Hypothalamus (tissue), 51 donors: ENCODE data around the gene TNFRSF19.

ENCODE experiments used
- DNase-seq, 51 donors: peaks; one replicate each; lab custom pipeline; 2025; lab: John Stamatoyannopoulos, UW

TNFRSF19 gene

DNA sequence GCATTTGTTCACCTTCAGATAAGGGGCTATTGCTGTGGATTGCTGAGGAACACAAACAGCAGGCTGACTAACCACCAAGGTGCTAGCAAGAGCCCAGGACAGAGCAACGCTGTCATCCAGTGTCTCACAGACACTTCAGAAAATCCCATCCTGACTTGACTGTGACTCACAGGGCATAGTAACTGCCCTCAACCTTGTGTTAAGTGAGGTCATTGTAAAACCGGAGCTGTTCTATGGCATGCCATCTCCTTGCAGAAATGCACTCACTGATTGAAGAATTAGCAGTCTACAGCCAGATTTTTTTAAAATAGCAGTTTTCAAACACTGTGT is 51.1 kb downstream of the TNFRSF19 start:
- peak in 1 of 51 donors; percentile 16 for DNase-seq

DNA sequence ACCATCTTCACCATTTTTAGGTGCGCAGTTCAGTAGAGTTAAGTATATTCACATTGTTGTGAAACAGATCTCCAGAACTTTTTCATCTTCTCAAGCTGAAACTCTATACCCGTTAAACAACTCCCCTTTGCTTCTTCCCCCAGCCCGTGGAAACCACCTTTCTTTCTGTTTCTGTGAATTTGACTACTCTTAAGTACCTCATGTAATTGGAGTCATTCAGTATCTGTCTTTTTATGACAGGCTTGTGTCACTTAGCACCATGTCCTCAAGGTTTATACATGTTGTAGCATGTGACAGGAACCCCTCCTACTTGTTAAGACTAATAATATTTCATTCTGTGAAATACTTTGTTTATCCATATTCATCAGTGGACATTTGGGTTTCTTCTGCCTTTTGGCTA is 52.8 kb downstream of the TNFRSF19 start:
- DNase-seq = no peak

DNA sequence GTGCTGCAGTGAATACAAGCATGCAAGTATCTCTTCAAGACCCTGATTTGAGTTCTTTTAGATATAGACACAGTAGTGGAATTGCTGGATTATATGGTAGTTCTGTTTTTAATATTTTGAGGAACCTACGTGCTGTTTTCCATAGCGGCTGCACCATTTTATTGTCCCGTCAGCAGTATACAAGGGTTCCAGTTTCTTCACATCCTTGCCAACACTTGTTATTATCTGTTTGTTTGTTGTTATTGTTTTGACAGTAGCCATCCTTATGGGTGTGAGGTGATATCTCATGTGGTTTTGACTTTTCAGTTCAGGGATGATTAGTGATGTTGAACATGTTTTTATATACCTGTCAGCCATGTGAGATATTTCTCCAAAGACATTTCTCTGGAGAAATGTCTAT is 53.2 kb downstream of the TNFRSF19 start:
- DNase-seq = no peak

DNA sequence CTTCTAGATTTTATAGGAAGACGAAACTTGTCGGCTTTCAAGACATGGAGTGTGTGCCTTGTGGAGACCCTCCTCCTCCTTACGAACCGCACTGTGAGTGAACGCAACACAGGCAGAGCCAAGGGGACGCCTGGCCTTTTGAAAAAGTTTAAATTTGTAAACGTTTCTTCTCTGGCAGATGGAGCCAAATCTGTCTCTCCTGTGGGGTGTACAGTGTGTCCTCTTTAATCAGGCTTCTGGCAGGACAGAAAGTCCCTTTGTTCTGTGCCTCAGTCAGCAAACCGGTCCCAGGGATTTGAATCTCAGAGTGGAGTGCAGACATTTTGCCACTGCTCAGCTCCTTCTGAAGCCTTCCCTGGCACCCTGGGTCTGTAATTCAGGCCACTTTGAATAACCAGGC is 56.5 kb downstream of the TNFRSF19 start:
- peak in 5 of 51 donors; percentile 9 to 31 (median 17) for DNase-seq

DNA sequence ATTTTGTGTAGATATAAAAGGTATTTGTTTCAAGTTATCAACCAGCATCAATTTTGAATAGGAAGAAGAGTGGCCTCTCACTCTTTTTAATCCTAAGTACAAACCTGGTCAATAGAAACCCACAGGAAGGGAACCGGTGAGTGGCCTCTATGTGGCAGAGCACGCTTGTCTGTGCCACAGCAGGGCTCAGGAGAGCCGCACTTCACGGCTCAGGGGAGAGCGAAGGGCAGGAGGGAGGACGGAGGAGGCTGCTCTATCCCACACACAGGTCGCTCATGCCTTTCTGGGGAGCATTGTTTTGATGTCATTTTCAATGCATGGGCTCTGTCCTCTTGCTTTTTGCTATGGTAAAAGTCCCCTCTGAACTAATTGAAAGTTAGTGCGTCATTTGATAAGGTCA is 57.2 kb downstream of the TNFRSF19 start:
- DNase-seq = no peak

DNA sequence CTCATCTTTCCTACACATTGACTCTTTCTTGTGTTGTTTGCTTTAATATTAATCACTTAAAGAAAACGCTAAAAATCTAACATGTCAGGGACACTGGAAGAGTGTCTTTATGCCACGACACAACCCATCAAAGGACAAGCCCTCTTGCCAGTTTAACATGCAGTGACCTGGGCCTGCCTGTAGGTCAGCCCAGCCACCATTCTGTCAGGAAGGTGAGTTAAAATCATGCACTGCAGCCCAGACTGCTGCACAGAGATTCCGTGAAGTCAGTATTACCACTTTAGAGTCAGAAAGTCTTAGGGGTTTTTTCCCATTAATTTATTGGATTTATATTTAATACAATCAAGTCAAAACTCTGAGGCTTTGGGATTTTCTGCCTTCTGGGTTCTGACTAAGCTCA is 58.0 kb downstream of the TNFRSF19 start:
- DNase-seq = no peak

DNA sequence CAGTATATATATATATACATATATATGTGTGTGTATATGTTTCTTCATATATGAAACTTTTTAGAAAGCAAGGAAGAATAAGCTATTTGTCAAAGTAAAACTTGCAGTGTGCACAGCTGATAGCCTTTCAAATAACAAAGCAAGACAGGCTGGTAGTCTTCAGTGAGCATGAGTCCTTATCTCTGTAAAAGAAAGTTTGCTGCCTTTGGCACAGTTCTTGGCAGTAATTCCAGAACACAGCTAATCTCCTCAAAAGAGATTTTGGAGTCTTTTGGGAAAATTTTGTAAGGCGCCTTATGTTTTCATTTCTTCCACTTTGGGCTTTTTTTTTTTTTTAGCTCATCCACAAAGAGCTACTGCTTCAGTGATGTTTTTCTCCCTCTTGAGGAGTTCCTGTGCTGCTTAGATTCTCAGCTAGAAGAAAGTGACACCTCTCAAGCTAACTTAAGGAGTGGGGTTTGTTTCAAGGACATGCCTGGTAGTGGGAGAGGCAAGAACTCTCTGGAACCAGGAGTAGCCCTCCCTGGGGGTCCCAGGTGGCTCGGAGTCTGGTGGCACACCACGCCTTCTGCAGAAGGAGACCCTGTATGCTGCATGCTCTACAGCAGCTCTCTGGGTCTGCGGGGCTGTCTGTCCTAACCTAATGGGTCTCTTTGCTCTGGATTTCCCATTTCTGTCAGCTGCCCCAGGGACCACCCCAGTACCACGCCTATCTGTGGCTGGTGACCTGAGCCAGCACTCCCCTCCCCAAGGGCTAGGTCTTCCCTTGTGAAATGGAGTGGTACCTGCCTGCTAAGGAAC is 58.8 kb downstream of the TNFRSF19 start:
- DNase-seq = no peak

DNA sequence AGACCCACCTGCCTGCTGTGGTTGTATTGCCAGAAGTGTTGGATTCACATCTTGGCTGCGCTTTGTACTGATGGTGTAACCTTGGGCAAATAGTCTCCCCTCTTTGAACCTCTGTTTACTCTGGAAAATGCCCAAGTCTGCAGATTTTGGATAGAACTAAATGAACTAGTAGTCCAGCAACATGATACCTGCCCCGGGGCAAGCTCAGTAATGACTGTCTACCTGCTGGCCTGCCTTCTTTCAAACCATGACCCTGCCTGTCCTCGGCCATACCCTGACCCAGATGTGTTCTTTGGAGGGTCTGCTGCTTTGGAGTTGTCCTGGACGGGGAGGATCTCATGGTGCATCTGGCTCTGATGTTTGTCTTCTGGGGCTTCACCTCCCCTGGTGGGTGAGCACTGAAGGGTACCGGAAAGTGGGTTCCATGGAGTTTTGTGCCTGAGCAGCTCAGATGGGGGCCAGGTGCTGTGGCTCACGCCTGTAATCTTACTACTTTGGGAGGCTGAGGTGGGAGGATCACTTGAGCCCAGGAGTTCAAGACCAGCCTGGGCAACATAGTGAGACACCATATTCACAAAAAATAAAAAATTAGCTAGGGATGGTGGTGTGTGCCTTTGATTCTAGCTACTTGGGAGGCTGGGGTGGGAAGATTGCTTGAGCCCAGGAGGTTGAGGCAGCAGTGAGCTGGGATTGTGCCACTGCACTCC is 59.5 kb downstream of the TNFRSF19 start:
- no peak for DNase-seq

DNA sequence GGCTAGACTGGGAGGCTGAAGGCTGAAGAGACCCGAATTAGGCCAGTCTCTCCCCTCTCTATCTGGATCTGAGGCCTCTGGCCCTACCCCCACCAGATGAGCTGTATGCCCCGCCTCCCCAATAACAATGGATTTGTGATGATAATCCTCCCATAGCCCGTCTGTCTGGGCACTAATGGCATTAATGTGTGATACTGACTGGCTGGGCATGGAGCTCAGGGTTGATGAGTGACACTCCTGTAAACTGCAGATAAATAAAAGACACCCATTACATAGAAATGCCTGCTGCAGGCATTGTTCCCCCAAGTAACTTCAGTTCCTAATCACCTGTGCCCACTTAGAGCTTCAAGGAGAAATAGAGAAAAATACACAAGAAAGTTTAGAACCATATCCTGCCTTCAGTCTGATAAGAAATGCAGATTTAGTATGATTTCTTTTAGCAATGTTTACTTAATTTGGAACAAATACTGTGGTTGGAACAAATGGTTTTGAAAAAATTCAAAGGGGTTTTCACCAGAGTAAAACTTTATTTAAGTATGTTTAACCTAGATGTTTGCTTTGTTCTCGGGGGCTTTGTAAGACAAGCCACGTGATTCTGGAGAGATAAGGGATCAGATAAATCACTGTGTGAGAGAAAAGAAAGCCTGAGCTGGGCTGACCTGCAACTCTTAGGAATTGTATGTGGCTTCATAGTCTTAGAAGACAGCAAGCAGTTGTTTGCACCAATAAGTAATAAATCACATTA is 60.3 kb downstream of the TNFRSF19 start:
- no peak for DNase-seq

DNA sequence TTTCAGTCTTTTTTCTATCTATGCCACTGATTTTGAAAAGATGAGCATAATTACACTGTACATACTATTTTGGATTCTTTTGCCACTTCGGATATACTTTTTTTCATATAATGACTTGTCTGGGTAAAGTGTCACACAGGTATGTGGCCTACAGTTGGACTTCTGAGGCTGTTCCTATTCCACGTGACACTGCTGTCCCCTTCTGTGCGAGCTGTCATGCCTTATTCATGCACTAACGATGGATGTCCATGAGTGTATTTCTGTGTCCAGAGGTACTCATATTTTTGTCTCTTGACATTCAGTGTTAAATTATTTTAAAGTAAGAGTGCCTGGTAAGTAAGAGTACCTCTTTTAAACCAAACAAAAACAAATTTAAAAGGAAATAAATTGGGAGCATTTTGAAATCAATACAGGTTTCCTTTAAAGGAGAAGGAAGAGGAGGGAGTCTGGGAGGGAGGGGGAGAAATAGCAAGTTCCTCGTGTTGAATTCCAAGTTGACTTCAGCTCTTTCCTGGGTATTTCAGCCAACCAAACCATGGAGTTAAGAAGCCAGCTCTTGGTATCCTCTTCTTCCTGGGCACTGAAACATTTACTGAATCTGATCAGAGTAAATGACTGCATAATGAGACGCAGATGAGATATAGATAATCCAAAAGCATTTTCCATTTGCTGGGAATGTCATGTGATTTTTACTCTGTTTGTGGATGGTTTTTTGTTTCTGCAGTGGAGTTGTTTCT is 61.3 kb downstream of the TNFRSF19 start:
- DNase-seq = no peak

DNA sequence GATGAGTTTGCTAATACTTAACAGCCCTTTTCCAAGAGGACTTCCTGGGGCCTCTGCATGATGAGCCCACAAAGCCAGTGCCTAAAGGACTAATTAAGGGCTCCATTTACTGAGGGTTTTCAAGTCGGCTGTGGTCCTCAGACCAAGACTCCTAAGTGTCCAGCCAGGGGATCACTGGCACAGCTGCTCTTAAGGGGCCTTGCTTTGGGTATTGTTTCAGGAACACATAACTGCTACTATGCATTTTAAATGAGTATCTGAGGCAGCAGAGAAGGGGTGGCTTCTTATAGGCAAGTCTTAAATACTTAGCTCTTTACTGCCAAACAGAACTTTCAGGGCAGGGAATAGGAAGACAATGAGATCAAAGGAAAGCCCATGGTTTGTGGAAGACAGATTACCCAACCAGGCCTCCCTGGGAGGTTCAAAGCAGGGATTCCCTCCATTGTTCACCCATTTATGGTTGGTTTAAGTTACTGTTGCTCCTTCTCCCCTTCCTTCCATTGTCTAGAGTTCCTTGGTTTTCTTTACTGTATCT is 61.9 kb downstream of the TNFRSF19 start:
- no peak for DNase-seq

DNA sequence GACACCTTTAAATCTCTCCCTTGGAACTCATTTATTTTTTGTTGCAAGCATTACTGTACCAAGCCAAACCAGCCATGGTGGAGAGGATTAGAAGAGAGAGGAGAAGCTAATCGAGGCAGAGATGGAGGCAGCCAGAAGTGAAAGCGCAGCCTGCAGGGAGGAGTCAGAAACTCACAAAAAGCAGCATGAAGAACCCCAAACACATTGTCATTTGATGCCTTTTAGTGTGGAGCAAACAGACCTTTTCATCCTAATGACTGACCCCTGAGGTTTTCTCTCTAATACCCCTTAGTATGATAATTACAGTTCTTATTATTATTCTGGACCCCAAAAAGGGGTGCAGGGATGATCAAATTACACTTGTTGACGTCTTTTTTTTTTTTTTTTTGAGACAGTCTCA is 62.5 kb downstream of the TNFRSF19 start:
- no peak for DNase-seq

DNA sequence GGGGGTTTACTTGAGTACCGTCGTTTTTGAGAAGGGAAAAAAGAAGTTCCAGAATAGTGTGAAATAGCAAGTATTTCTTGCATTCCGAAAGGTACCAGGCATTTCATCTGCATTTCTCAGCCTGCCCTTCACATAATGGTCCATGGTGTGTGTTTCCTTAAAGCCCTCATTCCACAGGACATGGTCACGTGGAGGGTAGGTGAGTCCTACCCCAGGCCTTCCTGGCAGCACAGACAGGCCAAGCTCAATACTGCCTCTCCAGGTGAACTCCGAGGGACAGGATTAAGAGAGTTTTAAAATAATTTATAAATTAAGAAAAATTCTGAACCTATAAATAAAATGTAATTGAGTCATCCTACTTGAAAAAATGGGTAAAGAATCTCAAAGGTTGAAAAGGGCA is 64.7 kb downstream of the TNFRSF19 start:
- DNase-seq = no peak

DNA sequence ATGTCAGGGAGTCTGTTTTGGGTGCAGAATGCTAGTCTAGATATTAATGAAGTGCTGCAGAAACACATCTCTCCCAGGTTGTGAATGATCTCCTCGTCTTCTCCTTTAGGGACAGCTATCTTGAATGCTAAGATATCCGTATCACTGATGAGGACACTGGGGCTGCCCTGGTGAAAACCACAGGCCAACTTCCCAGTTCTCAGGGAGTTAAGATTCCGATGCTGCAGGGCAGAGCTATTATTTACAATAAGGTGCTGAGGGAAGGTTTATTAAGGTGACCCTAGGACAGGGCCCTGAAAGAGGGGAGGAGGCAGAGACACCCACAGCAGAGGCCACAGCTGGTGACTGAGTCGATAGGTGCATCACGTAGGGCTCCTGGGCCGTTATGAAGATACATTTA is 66.1 kb downstream of the TNFRSF19 start:
- no peak for DNase-seq

DNA sequence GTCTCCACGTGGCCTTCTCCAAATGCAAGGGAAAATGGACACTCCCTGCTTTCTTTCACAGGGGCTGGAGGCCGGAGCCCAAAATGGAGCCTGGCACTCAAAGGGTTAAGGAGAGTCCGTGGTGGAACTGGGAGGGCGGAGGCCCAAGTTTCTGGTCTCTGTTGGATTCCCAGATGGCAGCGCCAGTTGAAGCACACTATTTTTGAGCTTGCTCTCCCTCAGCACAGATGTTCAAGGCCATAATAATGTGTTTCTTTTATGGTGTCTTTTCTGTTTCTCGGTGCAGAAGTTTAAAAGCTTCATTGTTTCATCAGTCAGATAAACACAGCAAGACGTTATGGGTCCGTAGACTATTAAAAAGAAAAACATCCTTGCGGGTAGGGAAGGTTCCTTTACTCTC is 67.6 kb downstream of the TNFRSF19 start:
- DNase-seq = peak in 1 of 51 donors; percentile 7

DNA sequence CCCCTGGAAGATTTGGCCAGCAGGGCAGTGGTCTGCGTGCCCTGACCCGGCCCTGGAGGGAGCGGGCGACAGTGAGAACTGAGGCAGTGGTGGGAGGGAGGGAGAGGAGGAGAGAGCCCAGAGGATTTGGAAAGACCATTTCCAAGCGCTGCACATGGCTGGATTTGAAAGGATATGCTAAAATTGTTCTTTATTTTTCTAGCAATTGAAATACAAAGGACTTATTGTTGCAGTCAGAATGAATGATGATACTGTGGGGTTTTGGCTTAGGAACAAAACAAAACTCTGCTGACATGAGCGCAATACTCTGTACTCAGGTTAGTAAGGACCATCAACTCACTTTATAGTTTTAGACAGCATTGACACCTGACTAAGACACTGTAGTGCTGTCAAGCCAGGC is 69.5 kb downstream of the TNFRSF19 start:
- DNase-seq = peak in 3 of 51 donors; percentile 6 to 68 (median 26)

DNA sequence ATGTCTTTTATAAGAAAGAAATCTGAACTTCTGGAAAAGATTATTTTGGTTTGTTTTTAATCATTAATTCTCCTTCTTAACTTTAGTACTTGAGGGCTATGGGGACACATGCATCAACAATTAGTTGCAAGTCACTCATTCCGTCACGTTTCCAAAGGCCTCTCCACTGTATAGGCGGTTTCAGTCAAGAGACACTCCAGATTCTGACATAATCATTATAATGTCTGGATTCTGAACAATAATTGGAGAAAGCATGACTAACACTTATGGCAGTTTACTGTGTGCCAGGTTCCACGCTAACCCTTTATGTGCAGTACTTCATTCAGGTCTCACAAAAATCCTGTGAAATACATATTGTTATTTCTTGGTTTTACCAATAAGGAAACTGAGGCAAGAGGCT is 71.9 kb downstream of the TNFRSF19 start:
- DNase-seq = no peak

DNA sequence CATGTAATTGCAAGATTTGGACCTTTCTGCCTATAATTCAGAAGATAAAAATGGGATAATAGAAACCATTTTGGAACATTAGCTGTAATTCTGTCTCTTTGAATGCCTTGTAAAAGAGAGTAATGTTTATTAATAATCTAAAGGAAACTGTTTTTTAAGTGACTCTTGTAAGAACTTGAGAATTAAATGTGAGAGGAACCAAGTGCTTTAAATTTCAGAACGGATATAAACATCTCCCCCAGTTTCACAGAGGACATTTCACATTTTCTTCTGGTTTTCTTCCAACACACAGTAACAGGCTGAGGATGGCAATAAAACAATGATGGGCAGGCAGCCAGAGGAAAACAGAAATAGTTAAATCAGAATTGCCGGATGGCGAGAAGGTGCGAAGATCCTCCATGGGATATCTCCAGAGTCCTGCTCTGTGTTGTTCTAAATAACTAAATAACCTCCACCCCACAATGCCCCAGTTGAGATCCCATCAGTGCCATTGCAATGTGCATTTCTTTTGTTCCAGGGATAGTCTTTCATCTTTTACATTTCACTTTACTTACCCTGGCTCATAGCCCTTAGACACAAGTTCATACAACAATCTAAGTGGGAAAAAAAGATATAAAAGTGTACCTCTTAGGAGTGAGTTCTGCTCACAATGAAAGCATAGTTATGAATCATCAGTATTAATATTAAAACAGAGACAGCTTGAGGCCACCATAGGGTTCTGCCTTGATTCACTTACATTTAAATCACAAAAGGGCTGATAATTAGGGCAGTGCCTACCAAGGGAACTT is 73.3 kb downstream of the TNFRSF19 start:
- no peak for DNase-seq

DNA sequence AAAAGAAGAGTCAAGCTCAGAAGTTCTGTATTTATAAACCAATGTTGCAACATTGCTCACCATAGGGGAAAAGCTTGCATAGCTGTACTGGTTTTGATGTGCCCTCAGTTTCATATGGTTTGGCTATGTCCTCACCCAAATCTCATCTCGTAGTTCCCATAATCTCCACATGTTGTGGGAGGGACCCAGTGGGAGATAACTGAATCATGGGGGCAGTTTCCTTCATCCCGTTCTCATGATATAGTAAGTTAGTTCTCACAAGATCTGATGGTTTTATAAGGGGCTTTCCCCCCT is 73.9 kb downstream of the TNFRSF19 start:
- DNase-seq = no peak

DNA sequence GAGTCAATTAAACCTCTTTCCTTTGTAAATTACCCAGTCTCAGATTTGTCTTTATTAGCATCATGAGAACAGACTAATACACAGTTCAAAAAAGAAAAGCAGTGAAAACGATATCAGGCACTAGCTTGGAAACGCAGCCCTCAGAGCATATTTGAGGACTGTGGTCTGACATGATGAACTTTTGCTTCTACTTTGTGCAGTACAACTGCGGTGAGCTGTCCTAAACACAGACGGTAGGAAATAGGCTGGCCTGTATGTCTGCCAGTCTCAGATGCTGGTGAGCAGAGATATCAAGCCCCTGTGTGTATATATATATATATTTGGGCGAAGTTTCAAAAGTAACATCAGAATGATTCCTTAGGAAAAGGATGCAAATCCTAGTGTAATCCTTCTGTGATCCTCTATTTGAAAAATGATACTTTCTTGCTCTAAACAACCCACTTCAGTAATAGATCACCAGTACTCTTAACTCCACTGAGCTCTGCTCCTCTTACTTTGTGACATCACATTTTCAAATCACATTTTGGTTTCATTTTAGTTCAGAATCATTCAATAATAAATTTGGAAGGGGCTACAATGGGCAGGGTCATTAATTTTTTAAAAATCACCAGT is 74.4 kb downstream of the TNFRSF19 start:
- DNase-seq = no peak
